RKO (cell line): ENCODE results near the gene CD244.
"Not testable (repeated sequence)": the region's sequence is repeated elsewhere in the genome, so short reads cannot be mapped to it uniquely, and the experiment has no call there.

Experiments
- DNase-seq: peaks from one replicate; pipeline ENCODE4 v3.0.0-alpha.2; 2016; ENCODE audit warnings: low spot score

Gene CD244

DNA sequence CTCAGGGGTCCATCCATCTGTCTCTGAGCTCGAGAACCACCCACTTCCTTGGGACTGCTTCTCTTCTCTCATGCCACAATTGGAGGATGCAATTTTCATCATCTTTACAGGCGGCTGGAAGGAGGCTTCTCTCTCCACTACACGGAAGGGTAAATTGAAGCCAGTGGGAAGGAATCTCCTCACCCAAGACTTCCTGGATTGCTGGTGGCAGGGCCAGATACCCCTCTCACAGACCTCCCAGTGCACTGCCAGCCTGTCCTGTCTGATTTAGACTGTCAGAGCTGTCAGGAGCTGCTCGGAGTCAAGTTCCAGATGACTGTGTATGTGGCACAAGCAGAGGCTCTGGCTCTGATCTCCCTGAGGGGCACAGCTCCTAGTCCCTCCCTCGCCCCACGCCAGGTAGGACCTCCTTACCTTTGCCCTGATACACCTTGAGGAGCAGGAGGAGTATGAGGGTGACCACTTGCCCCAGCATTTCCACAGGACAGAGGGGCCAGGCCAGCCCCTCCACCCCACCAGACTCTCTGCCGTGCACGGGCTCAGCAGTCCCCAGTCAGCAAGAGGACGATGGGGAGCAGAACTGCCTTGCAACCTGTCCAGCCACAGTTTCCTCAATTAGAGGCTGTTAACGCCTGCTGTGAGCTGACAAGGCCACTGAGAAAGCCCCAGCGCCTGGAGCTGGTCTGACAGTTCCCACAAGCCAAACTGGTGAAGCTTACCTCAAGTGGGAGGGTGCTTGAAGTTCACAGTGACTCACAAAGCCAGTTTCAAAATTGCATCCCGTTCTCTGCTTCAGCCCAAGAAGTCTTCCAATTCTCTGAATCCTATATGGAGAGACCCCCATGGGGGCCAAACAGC, at the start of gene CD244:
Gene CD244 (minus strand): TSS at position 685 of the 858 bp plus-strand sequence. CDS start 210 bp downstream, at position 475.
- DNase-seq, result peak; percentile 34

DNA sequence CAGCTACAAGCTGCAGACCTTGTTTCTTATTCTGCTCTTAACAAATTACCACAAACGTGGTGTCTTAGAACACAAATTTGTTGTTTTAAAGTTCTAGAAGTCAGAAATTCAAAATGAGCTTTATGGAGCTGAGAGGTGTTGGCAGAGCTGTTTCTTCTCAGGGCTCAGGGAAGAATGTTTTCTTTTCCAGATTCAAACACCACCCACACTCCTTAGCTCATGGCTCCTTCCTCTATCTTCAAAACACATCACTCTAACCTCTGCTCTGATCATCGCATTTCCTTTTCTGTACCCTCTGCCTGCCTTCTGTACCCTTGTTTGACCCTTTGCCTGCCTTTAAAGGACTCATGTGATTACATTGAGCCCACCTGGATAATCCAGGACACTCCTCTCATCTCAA, 49.2 kb upstream of the CD244 start:
- no peak for DNase-seq

DNA sequence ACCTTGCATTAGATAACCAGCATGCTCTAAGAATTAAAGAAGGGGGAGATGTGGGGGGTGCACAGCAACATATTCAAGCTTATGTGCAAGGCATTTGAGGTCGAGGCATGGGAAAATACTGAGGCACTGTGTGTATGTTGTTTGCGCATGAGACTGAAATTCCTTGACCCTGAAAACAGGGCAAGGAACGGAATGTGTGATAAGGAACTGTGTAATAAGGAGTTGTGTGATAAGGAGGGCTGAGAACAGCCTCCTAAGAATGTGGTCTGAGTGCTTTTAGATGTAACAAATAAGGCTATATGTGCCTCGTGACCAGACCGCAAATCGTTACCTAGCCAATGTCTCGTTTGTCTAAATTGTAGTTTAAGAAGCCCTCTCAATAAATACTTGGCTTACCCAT, 48.8 kb upstream of the CD244 start:
- no peak for DNase-seq

DNA sequence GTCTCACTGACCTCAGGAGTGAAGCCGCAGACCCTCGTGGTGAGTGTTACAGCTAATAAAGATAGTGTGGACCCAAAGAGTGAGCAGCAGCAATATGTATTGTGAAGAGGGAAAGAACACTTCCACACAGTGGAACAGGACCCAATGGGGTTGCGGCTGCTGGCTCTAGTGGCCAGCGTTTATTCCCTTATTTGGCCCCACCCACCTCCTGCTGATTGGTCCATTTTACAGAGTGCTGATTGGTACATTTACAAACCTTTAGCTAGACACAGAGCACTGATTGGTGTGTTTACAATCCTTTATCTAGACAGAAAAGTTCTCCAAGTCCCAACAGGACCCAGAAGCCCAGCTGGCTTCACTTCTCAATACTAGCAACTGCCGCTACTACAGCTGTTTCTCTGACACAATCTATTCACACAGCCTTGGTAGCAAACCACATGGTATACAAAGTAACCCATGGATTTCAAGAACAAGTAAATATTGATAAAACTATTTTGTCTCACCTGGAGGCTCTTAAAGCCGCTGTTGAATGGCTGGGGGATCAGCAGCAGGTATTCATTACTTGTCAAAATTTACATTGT, 47.6 kb upstream of the CD244 start:
- DNase-seq, result no peak

DNA sequence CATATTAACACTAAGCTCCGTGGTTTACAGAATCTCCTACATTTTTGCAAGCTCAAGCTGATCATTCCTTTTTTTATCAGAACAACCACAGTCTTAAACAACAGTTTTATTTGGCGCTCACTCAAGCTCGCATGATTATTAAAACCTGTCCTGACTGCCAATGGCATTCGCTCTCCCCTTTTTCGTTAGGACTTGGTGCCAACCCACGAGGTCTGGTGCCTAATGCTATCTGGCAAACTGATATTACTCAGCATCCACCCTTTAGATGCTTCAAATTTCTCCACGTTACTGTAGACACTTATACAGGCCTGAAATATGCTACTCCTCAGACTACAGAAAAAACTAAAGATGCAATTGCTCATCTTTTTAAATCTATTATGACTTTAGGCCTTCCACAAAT, 45.3 kb upstream of the CD244 start:
- DNase-seq, result no peak

- no peak for DNase-seq
Measured at GRCh38 chr1:160905617-160905989, 42.9 kb upstream of the CD244 start.

DNA sequence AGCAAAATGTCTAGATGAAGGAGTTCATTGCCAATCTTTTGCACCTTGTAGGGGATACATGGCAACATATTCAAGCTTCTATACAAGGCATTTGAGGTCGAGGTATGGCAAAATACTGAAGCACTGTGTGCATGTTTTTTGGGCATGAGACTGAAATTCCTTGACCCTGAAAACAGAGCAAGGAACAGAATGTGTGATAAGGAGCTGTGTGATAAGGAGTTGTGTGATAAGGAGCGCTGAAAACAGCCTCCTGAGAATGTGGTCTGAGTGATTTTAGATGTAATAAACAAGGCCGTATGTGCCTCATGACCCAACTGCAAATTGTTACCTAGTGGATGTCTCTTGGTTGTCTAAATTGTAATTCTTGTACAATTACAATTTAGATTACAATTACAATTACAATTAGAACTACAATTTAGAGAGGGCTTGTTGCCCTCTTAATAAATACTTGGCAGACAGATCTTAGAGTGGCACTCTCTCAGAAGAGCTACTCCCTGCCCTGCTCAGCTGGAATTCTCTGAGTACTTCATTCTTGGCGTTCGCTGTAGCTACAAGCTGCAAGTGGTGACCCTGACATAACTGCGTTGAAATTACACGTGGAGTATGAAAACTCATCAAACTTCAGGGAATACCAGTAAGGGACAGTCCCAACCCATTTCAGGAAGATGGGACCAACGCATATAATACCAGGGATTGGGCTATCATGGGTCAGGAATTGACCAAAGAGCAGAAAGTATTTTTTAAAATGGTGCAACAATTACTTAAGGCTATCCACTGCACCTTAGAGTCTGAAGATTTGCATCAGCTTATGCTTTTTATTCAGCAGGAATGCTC, 42.3 kb upstream of the CD244 start:
- DNase-seq, result no peak

GRCh38 chr1:160902251-160902650, 39.6 kb upstream of the CD244 start:
- DNase-seq, result not testable (repeated sequence)

GRCh38 chr1:160901768-160902167, 39.1 kb upstream of the CD244 start:
- no peak for DNase-seq

DNA sequence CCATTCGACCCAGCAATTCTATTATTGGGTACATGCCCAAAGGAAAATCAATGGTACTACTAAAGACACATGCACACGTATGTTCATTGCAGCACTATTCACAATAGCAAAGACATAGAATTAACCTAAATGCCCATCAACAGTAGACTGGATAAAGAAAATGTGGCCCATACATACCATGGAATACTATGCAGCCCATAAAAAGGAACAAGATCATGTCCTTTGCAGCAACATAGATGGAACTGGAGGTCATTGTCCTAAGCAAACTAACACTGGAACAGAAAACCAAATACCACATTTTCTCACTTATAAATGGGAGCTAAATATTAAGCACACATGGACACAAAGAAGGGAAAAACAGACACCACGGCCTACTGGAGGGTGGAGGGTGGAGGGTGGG, 38.0 kb upstream of the CD244 start:
- DNase-seq, result not testable (repeated sequence)

DNA sequence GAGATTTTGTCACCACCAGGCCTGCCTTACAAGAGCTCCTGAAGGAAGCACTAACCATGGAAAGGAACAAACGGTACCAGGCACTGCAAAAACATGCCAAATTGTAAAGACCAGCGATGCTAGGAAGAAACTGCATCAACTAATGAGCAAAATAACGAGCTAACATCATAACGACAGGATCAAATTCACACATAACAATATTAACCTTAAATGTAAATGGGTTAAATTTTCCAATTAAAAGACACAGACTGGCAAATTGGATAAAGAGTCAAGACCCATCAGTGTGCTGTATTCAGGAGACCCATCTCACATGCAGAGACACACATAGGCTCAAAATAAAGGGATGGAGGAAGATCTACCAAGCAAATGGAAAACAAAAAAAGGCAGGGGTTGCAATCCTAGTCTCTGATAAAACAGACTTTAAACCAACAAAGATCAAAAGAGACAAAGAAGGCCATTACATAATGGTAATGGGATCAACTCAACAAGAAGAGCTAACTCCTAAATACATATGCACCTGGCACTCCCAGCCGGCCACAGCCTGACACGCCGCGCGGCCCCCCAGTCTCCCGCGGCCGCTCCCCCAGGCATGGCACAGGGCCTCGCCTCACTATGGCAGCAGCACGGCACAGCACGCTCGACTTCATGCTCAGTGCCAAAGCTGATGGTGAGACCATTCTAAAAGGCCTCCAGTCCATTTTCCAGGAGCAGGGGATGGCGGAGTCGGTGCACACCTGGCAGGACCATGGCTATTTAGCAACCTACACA, 31.9 kb upstream of the CD244 start:
- DNase-seq, result not testable (repeated sequence)

- no peak for DNase-seq
Measured at GRCh38 chr1:160891474-160891873, 28.8 kb upstream of the CD244 start.

DNA sequence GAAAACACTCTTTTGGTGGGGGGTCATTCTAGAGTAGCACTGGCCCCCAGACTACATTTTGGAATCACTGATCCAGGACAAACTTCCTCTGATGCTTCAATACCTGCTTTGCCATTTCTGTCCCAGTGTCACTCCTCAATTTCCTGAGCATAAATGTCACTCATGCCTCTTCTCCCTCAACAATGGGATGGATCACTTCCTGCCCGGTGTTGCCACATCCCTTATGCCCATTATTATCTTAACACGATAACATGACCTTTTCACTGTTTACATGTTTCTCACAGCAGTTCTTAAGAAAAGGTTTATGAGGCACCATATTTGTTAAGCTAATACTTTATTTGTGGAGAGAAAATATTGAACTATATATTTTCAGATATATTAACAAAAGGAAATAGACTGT, 26.2 kb upstream of the CD244 start:
- DNase-seq, result no peak

DNA sequence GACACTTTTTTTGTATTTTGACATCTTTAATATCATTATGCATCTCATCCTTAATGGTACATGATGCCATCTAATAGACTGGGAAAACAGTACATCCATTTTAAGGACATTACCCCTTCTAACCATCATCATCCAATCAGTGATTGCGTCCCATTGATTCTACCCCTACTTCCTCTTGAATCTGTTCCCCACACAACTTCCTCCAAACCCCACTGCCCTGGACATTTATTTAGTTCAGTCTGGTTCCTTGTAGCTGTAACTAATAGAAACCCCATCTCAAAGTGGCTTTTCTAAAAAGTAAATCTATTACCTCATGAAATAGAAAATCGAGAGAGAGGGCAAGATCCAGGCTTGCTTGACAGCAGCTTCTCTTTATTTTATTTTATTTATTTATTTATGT, 24.4 kb upstream of the CD244 start:
- DNase-seq, result no peak

GRCh38 chr1:160885042-160885441, 22.4 kb upstream of the CD244 start, which contains the start of gene ITLN1:
TSS of gene ITLN1 (minus strand) at chr1:160885180. CDS start at chr1:160884877, 303 bp downstream.
- DNase-seq, result no peak

DNA sequence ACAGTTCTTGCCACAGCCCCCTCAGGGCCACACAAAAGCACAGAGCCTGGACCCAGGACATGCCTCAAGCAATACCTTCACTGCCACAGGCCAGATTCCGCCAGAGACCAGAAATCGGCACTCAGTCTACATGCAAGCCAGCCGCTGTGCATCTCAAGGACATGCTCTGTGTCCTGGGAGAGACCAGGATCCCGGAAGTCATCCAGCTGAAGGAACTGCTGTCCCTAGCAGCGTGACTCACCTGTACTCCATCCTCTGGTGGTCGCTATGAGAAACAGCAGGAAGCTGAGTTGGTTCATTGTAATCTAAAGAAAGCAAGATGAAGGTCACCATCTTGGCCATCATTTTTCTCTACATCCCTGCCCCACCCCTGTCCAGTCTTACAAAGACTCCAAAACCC, 21.9 kb upstream of the CD244 start:
- peak; percentile 41 for DNase-seq

GRCh38 chr1:160883581-160884513, 21.2 kb upstream of the CD244 start:
- no peak for DNase-seq

GRCh38 chr1:160882582-160882981, 19.9 kb upstream of the CD244 start:
- no peak for DNase-seq

DNA sequence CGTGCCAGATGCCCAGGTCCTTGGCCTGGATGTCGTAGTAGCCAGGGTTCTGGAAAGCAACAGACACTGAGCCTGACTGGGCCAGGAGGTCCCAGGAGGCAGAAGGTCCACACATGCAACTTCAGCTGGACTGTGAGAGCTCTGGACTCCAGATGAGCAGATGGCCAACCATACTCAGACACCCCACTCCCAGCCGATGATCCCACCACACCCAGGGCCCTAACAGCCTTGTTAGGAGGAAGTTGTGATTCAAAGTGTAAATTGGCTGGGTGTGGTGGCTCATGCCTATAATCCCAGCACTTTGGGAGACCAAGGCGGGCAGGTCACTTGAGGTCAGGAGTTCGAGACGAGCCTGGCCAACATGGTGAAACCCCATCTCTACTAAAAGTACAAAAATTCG, 18.6 kb upstream of the CD244 start:
- DNase-seq, result not testable (repeated sequence)

- no peak for DNase-seq
Measured at GRCh38 chr1:160880216-160880615, 17.5 kb upstream of the CD244 start.

DNA sequence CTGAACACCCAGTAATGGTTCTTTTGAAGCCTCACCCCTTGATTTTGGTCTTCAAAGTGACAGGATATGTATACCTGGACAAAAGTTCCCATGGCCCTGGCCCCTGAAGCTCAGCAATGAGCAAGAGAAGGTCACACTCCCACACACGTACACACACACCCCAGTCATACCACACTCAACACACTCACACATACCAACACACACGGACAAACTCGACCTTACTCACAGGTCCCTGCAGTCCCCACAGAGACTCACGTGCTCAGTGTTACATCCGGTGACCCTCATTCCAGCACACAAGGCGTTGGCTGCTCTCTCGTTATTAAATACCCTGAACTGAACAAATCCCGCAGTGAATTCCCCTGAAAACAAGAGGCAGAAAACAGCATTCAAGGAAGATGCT, 16.4 kb upstream of the CD244 start:
- no peak for DNase-seq
